K562 (cell line): ENCODE data around the gene EIF4E. TPM values are rescaled to one million over a fixed set of nuclear protein-coding genes. Genes with fewer than 3 reads are reported as not detected.

ENCODE experiments used
- ATAC-seq: fragments of 200-7000 bp; cut with Tn5 transposase; 3 replicates; pipeline ENCODE4 v1.9.1; 2020; ENCODE audit warnings: moderate library complexity
- BruUV-seq: library from RNA; stranded (reverse); fragments of 400-500 nt; replicated peaks from 2 replicates; lab custom pipeline; 2021; lab: Mats Ljungman, UMichigan
- CTCF ChIA-PET: fragments of 300-600 bp; formaldehyde crosslinking; extraction: SDS; loops from one replicate; lab custom pipeline; 2021; ENCODE audit warnings: low intra/inter-chr PET ratio; lab: Yijun Ruan, JAX
- POLR2A ChIA-PET: fragments of 300-600, 350-650 bp; sonication (Branson Sonifier 250); formaldehyde crosslinking; extraction: SDS; loops from one replicate; lab custom pipeline; 2021; ENCODE audit warnings: antibody characterized with exemption, inconsistent platforms; lab: Yijun Ruan, JAX
- DNase-seq, 4 experiments: peaks; one replicate each; pipeline versions ENCODE4 v3.0.0 to v3.0.0-alpha.2; 2011 to 2018; ENCODE audit warnings: low spot score in 3 of 4, mixed read lengths in 3 of 4; ENCODE audit errors: extremely low read depth in 1 of 4
- FAIRE-seq: peaks from 2 replicates; lab custom pipeline; 2011; peaks lifted over from hg19 to GRCh38; lab: Jason Lieb, UNC
- H2AFZ ChIP-seq: 2 replicates; pipeline ENCODE4 v1.6.0; 2011; ENCODE audit warnings: low read depth, low read length, control low read depth, inconsistent platforms
- H3K27ac ChIP-seq: fragments of 200-600 bp; 3 replicates; pipeline ENCODE4 v1.8.0; 2011; ENCODE audit warnings: low read depth, mild to moderate bottlenecking, control low read depth, inconsistent platforms, low read length, moderate library complexity, mixed read lengths; ENCODE audit errors: extremely low read depth
- H3K27me3 ChIP-seq, 2 experiments: fragments of 300-600 bp in 1 of 2; 2 replicates in 1 of 2; 3 replicates in 1 of 2; pipeline versions ENCODE4 v1.6.0 to v1.8.0; 2011; ENCODE audit warnings: inconsistent platforms in 2 of 2, low read length in 2 of 2, mild to moderate bottlenecking in 1 of 2, mixed read lengths in 1 of 2, moderate library complexity in 1 of 2; ENCODE audit not compliant: control insufficient read depth in 2 of 2, insufficient read depth in 2 of 2
- H3K36me3 ChIP-seq: fragments of 300-600 bp; 3 replicates; pipeline ENCODE4 v1.8.0; 2011; ENCODE audit warnings: mild to moderate bottlenecking, low read length, inconsistent platforms; ENCODE audit not compliant: control insufficient read depth, insufficient read depth
- H3K4me1 ChIP-seq, 2 experiments: fragments of 200-600 bp in 1 of 2; replicated peaks in 1 of 2; 2 replicates in 1 of 2; 3 replicates in 1 of 2; pipeline versions ENCODE4 v1.5.1 to v1.8.0; 2011; ENCODE audit warnings: inconsistent platforms in 2 of 2, low read length in 2 of 2, mild to moderate bottlenecking in 1 of 2, mixed read lengths in 1 of 2, moderate library complexity in 1 of 2; ENCODE audit not compliant: control insufficient read depth in 2 of 2, insufficient read depth in 2 of 2
- H3K4me2 ChIP-seq: 2 replicates; pipeline ENCODE4 v1.6.1; 2011; ENCODE audit warnings: low read length, control low read depth, inconsistent platforms, mixed read lengths; ENCODE audit not compliant: insufficient read depth
- H3K4me3 ChIP-seq: fragments of 200-600 bp; sonication (generic), shearing (Covaris generic); 2 replicates; pipeline ENCODE4 v1.5.1; 2016; ENCODE audit warnings: control low read depth, inconsistent platforms
- H3K79me2 ChIP-seq: fragments of 200-600 bp; 3 replicates; pipeline ENCODE4 v1.8.0; 2011; ENCODE audit warnings: low read length, inconsistent platforms; ENCODE audit not compliant: control insufficient read depth, insufficient read depth
- H3K9ac ChIP-seq, 2 experiments: 2 replicates each; pipeline versions ENCODE4 v1.6.0 to v1.6.1; 2011; ENCODE audit warnings: low read depth in 2 of 2, low read length in 2 of 2, control low read depth in 1 of 2, inconsistent platforms in 1 of 2, mild to moderate bottlenecking in 1 of 2, mixed read lengths in 1 of 2; ENCODE audit not compliant: insufficient read depth in 1 of 2
- H3K9me1 ChIP-seq: one replicate; pipeline ENCODE4 v1.6.0; 2011; ENCODE audit warnings: inconsistent platforms, mild to moderate bottlenecking, low read length, moderate library complexity; ENCODE audit not compliant: control insufficient read depth, insufficient read depth
- H3K9me3 ChIP-seq: replicated peaks from 2 replicates; pipeline ENCODE4 v1.5.1; 2011; ENCODE audit warnings: low read depth, low read length, inconsistent platforms; ENCODE audit not compliant: control insufficient read depth, insufficient read depth
- H4K20me1 ChIP-seq: replicated peaks from 2 replicates; pipeline ENCODE4 v1.6.1; 2011; ENCODE audit warnings: low read length, inconsistent platforms, mixed read lengths; ENCODE audit not compliant: control insufficient read depth, insufficient read depth
- KDM2B ChIP-seq: fragments of 250-450 bp; sonication (Bioruptor Pico); IDR thresholded peaks from 2 replicates; pipeline ENCODE4 v1.8.0; 2021; ENCODE audit warnings: mild to moderate bottlenecking, moderate library complexity
- MNT ChIP-seq, 2 experiments: fragments of 450-650 bp; conservative IDR thresholded peaks; 2 replicates each; pipeline ENCODE4 v1.6.1; 2017; ENCODE audit warnings: mild to moderate bottlenecking in 2 of 2, moderate library complexity in 2 of 2
- RAD21 ChIP-seq, 2 experiments: fragments of 250-450 bp in 1 of 2; fragments of 450-650 bp in 1 of 2; sonication (Bioruptor Pico) in 1 of 2; formaldehyde crosslinking in 1 of 2; IDR thresholded peaks in 1 of 2; conservative IDR thresholded peaks in 1 of 2; 2 replicates each; pipeline versions ENCODE4 v1.4.0 to v1.8.0; 2020 to 2022; ENCODE audit warnings: mild to moderate bottlenecking in 2 of 2, moderate library complexity in 1 of 2
- SRSF9 ChIP-seq: fragments of 200-400 bp; formaldehyde crosslinking; IDR thresholded peaks from 2 replicates; pipeline ENCODE4 v1.6.1; 2017; ENCODE audit warnings: low read depth, low read length, borderline replicate concordance
- TAF9B ChIP-seq: fragments of 450-650 bp; IDR thresholded peaks from 2 replicates; pipeline ENCODE4 v1.6.1; 2018; ENCODE audit warnings: mild to moderate bottlenecking; ENCODE audit not compliant: partially characterized antibody
- TBL1XR1 ChIP-seq, 2 experiments: IDR thresholded peaks; 2 replicates each; pipeline ENCODE4 v1.6.1; 2012; ENCODE audit warnings: improper control_type of control experiment in 2 of 2, low read length in 2 of 2, mild to moderate bottlenecking in 1 of 2
- TEAD2 ChIP-seq: fragments of 450-650 bp; IDR thresholded peaks from 2 replicates; pipeline ENCODE4 v1.6.1; 2016; ENCODE audit warnings: missing genetic modification characterization, control low read depth, missing compliant biosample characterization
- TEAD4 ChIP-seq, 2 experiments: sonication (generic) in 1 of 2; formaldehyde crosslinking in 1 of 2; IDR thresholded peaks; 2 replicates each; pipeline versions ENCODE4 v1.6.1 to v1.8.0; 2012 to 2022; ENCODE audit warnings: borderline replicate concordance in 1 of 2, inconsistent platforms in 1 of 2, low read length in 1 of 2, mild to moderate bottlenecking in 1 of 2, missing genetic modification reagents in 1 of 2
- ZNF639 ChIP-seq, 2 experiments: fragments of 200-800 bp in 1 of 2; sonication (Bioruptor generic) in 1 of 2; sonication (generic) in 1 of 2; formaldehyde crosslinking in 1 of 2; IDR thresholded peaks in 1 of 2; conservative IDR thresholded peaks in 1 of 2; 2 replicates each; pipeline versions ENCODE4 v1.5.0 to v1.6.1; 2016 to 2020; ENCODE audit warnings: missing compliant biosample characterization in 1 of 2, missing genetic modification characterization in 1 of 2, missing genetic modification reagents in 1 of 2
- ZNF766 ChIP-seq: fragments of 200-800 bp; sonication (Bioruptor generic); conservative IDR thresholded peaks from 2 replicates; pipeline ENCODE4 v1.6.1; 2016; ENCODE audit warnings: missing genetic modification characterization, missing compliant biosample characterization
- ZNF778 ChIP-seq: fragments of 450-650 bp; formaldehyde crosslinking; IDR thresholded peaks from 2 replicates; pipeline ENCODE4 v1.4.0; 2020; ENCODE audit warnings: mild to moderate bottlenecking, moderate library complexity
- WGBS: fragments of 100-300 bp; shearing (Covaris generic); methylation state at CpG from one replicate; pipeline ENCODE4 v1.1.6; 2016; ENCODE audit warnings: low coverage, mixed read lengths; ENCODE audit not compliant: insufficient coverage; ENCODE audit errors: missing lambda C conversion rate; 5-methylcytosine and 5-hydroxymethylcytosine counted together
- in situ Hi-C: fragments of 300-500 bp; cut with MboI; formaldehyde crosslinking; loops from 4 replicates; pipeline ENCODE4 v1.15.0; 2018; ENCODE audit warnings: inconsistent platforms, mixed read lengths
- intact Hi-C: fragments of 100-400 bp; cut with micrococcal nuclease; formaldehyde crosslinking; loops from 2 replicates; pipeline ENCODE4 v1.14.2; 2022
- polyA plus RNA-seq, 8 experiments: library from polyadenylated mRNA; depleted of rRNA in 4 of 8; stranded (reverse) in 5 of 8; unstranded in 3 of 8; fragments of >200 nt; fragmentation: Nextera tagmentation in 2 of 8; fragmentation: Illumina TruSeq in 1 of 8; extraction: Ambion mirVana in 2 of 8; extraction: Trizol in 1 of 8; gene quantifications; 2 replicates each; pipeline versions ENCODE4 v1.2.1 to v1.2.3, GENCODE V29; 2011 to 2014; ENCODE audit warnings: inconsistent platforms in 1 of 8, missing spikeins in 1 of 8
- total RNA-seq, 7 experiments: library from RNA; depleted of rRNA in 6 of 7; stranded (reverse); fragments of >200 nt in 6 of 7; fragmentation: Illumina TruSeq in 2 of 7; extraction: Trizol in 2 of 7; gene quantifications; 2 replicates each; pipeline versions ENCODE4 v1.2.1 to v1.2.3, GENCODE V29; 2011 to 2021; ENCODE audit warnings: low replicate concordance in 1 of 7

EIF4E gene
- total and polyA plus RNA-seq, 9 of the 15 experiments (the other 6 are each of a cell fraction or from before 2014, with no cell fraction given): 164 to 489 (median 179) TPM

GRCh38 chr4:98939892-98940298, 11.0 kb upstream of the EIF4E start:
- no peak overlapping the region for H3K9ac ChIP-seq
- no peaks in the 10 kb centered on the region for H3K27me3 ChIP-seq
- intact Hi-C loops: loop anchor here (1.0 to 10.0 kb wide), 4 partner anchors 55 to 525 kb away; partner anchors contain the start of gene METAP1
- ATAC-seq (peak; percentile 88), FAIRE-seq (peak; percentile 82), DNase-seq (peak; percentile 34 to 73 (median 45))
- no peaks in the 10 kb centered on the region for H3K79me2 ChIP-seq
- no peaks in the 10 kb centered on the region for H4K20me1 ChIP-seq
- WGBS: 4% methylated on average over 2 of the region's 2 CpGs
- no TSS peak for BruUV-seq
- peak overlapping the region; percentile 73 for H2AFZ ChIP-seq
- no peaks in the 10 kb centered on the region for H3K4me1 ChIP-seq
- ChIA-PET CTCF (interaction anchor here (0.7 kb wide), 1 partner anchor 82 kb away, joined by 3 read pairs; no protein-coding TSS in a partner anchor), POLR2A (no interaction called here)
- H3K4me2 ChIP-seq: no peak overlapping the region
- no peaks in the 10 kb centered on the region for H3K9me1 ChIP-seq
- no peaks in the 10 kb centered on the region for H3K9me3 ChIP-seq
- in situ Hi-C loops: no loop called here
- H3K36me3 ChIP-seq: no peaks in the 10 kb centered on the region
- no peak overlapping the region for H3K27ac ChIP-seq
- H3K4me3 ChIP-seq: no peak overlapping the region
- TF ChIP-seq KDM2B (CRISPR knock-in tag): no peak
- TF ChIP-seq SRSF9: no peak
- no peak for TF ChIP-seq TEAD2 (tag)
- peak; percentile 48 to 62 for TF ChIP-seq RAD21 (CRISPR knock-in tag; conservative IDR thresholded peaks at IDR 0.05 in 1 of 2, IDR thresholded peaks at IDR 0.05 in 1 of 2)
- TF ChIP-seq TBL1XR1 (IDR thresholded peaks at IDR 0.05; ENCODE audit: low read length in 2 of 2): no peak
- no peak for TF ChIP-seq ZNF639 (CRISPR knock-in tag; conservative IDR thresholded peaks at IDR 0.05 in 1 of 2, IDR thresholded peaks at IDR 0.05 in 1 of 2)
- no peak for TF ChIP-seq ZNF778 (CRISPR knock-in tag)
- TF ChIP-seq MNT (conservative IDR thresholded peaks at IDR 0.05): peak in 1 of 2 experiments; percentile 36; a peak in 1 of 4 replicates
- TF ChIP-seq TEAD4 (IDR thresholded peaks at IDR 0.05; ENCODE audit: low read length): no peak
- TF ChIP-seq TEAD4 (CRISPR knock-in tag; IDR thresholded peaks at IDR 0.05; ENCODE audit: borderline replicate concordance): no peak
- TF ChIP-seq ZNF766 (CRISPR knock-in tag): no peak
- peak; percentile 30 for TF ChIP-seq TAF9B
